Lower lobe of right lung (tissue), 2 donors: ENCODE measurements around the gene WDR93. TPM values are rescaled to one million over a fixed set of nuclear protein-coding genes. Genes with fewer than 3 reads are reported as not detected.

Experiments
- ATAC-seq, 2 donors: fragments of 200-7000 bp; cut with Tn5 transposase; one replicate each; pipeline ENCODE4 v1.9.1; 2020 to 2022; ENCODE audit warnings: mild to moderate bottlenecking in 2 of 2, moderate library complexity in 2 of 2
- DNase-seq: peaks from one replicate; pipeline ENCODE4 v3.0.0-alpha.2; 2020
- H3K27ac ChIP-seq: fragments of 200-600 bp; one replicate; pipeline ENCODE4 v1.8.0; 2022
- H3K27me3 ChIP-seq: fragments of 200-600 bp; one replicate; pipeline ENCODE4 v1.8.0; 2022; ENCODE audit warnings: low read depth
- H3K36me3 ChIP-seq: fragments of 200-600 bp; one replicate; pipeline ENCODE4 v1.8.0; 2022; ENCODE audit warnings: mild to moderate bottlenecking
- H3K4me1 ChIP-seq: fragments of 200-600 bp; one replicate; pipeline ENCODE4 v1.8.0; 2022
- H3K4me3 ChIP-seq: fragments of 200-600 bp; one replicate; pipeline ENCODE4 v1.8.0; 2022; ENCODE audit warnings: mild to moderate bottlenecking
- H3K9me3 ChIP-seq: fragments of 200-600 bp; one replicate; pipeline ENCODE4 v1.8.0; 2022
- CTCF ChIP-seq: fragments of 200-600 bp; IDR thresholded peaks from one replicate; pipeline ENCODE4 v1.8.0; 2022; ENCODE audit warnings: antibody characterized with exemption, mild to moderate bottlenecking
- intact Hi-C: fragments of 100-400 bp; cut with DNase I; formaldehyde crosslinking; loops from one replicate; pipeline ENCODE4 v1.11.0; 2022
- total RNA-seq: library from RNA; stranded (reverse); fragmentation: NEBNext Ultra II Directional; extraction: Animal tissue kit (Norgen Biotek cat#: 25700); gene quantifications from one replicate; pipeline ENCODE4 v1.2.1, GENCODE V29; 2021
- donor health status: DM: no; HTN: yes; CAD: no; lungs with severe emphysema.

Gene WDR93
- total RNA-seq, 1 donor from 2014 or later, result 1.2 TPM

DNA sequence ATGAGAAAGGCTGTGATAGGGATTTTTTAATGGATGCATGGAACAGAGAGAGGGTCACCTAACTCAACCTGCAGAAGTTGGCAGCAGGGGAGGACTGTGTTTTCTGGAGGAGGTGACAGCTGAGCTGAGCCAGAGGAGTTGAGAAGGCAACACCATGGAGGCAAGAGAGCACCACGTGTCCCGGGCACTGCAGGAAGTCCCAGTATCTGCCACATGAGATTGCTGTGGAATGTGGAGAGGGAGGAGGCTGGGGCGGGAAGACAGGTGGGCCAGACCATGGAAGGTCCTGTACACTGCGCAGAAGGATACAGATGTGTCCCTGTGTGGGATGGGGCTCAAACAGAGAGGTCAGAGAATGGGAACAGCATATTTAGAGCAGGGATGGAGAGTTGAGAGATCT lies 45.2 kb downstream of the WDR93 start:
- no peak for TF ChIP-seq CTCF
- DNase-seq (no peak), ATAC-seq (no peak)
- H3K9me3 ChIP-seq, result no peaks in the 10 kb centered on the region
- H3K36me3 ChIP-seq, result no peaks in the 10 kb centered on the region
- no peaks in the 10 kb centered on the region for H3K27me3 ChIP-seq
- H3K4me1 ChIP-seq, result no peaks in the 10 kb centered on the region
- no peak overlapping the region for H3K27ac ChIP-seq
- H3K4me3 ChIP-seq, result no peak overlapping the region
- intact Hi-C loops, result no loop called here

DNA sequence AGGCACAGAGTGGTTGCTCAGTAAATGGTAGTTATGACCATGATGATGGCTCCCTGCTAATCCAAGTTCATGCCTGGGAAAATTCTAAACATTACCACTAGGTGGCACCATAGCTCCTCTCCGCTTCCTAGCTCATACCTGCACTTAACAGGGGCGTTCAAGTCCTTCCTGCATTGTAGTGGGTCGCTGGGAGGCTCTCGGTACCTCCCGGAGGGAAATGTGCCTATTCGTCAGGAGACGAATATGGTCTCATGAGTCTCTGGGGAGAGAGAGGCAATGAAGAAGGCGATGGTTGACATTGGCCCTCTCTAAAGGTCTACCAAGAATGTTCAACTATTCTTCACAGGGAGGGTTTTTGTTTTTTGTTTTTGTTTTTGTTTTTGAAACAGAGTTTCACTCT lies 49.5 kb downstream of the WDR93 start:
- no peaks in the 10 kb centered on the region for H3K4me1 ChIP-seq
- ATAC-seq (peak; percentile 84 to 92), DNase-seq (no peak)
- no peak overlapping the region for H3K4me3 ChIP-seq
- intact Hi-C loops, result no loop called here
- no peaks in the 10 kb centered on the region for H3K9me3 ChIP-seq
- peak; percentile 91 for TF ChIP-seq CTCF
- H3K36me3 ChIP-seq, result no peaks in the 10 kb centered on the region
- H3K27ac ChIP-seq, result no peak overlapping the region
- H3K27me3 ChIP-seq, result peaks cover 2% of the 10 kb centered on the region

GRCh38 chr15:89743011-89743410 lies 52.4 kb downstream of the WDR93 start:
- no peak for TF ChIP-seq CTCF

GRCh38 chr15:89743594-89743993 lies 53.0 kb downstream of the WDR93 start:
- no peak for ATAC-seq
- Histone ChIP-seq H3K27me3 (peaks cover 7% of the 10 kb centered on the region), H3K36me3 (no peaks in the 10 kb centered on the region), H3K27ac (no peak overlapping the region), H3K4me1 (no peaks in the 10 kb centered on the region), H3K4me3 (no peak overlapping the region), H3K9me3 (no peaks in the 10 kb centered on the region)
- intact Hi-C loops, result no loop called here
- DNase-seq, result no peak
- no peak for TF ChIP-seq CTCF

More at GRCh38 chr15:89743011-89743410, 52.4 kb downstream of the WDR93 start:
- H3K9me3 ChIP-seq, result no peaks in the 10 kb centered on the region
- DNase-seq, result no peak
- intact Hi-C loops, result no loop called here
- H3K4me1 ChIP-seq, result no peaks in the 10 kb centered on the region
- no peak for ATAC-seq
- H3K27ac ChIP-seq, result no peak overlapping the region
- H3K4me3 ChIP-seq, result no peak overlapping the region
- H3K36me3 ChIP-seq, result no peaks in the 10 kb centered on the region
- peaks cover 7% of the 10 kb centered on the region for H3K27me3 ChIP-seq

GRCh38 chr15:89745131-89745530 lies 54.5 kb downstream of the WDR93 start:
- Histone ChIP-seq H3K27me3 (peaks cover 22% of the 10 kb centered on the region), H3K4me3 (no peak overlapping the region), H3K9me3 (no peaks in the 10 kb centered on the region), H3K27ac (no peak overlapping the region), H3K4me1 (peaks cover 4% of the 10 kb centered on the region), H3K36me3 (no peaks in the 10 kb centered on the region)
- no peak for TF ChIP-seq CTCF
- intact Hi-C loops, result no loop called here
- ATAC-seq (no peak), DNase-seq (no peak)

DNA sequence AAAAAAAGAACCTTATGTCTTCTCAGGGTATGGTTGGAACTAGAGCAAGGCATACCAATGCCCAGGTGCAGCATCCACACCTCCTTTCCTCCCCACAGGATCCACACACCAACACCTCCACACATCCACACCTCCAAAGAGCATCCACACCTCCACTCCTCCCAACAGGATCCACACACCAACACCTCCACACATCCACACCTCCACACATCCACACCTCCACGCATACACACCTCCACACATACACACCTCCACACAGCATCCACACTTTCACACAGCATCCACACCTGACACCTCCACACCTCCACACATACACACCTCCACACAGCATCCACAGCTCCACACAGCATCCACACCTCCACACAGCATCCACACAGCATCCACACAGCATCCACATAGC lies 55.2 kb downstream of the WDR93 start:
- Histone ChIP-seq H3K4me1 (peaks cover 8% of the 10 kb centered on the region), H3K9me3 (no peaks in the 10 kb centered on the region), H3K36me3 (no peaks in the 10 kb centered on the region), H3K27me3 (peaks cover 24% of the 10 kb centered on the region), H3K27ac (no peak overlapping the region), H3K4me3 (no peak overlapping the region)
- no peak for TF ChIP-seq CTCF
- intact Hi-C loops, result no loop called here
- no peak for DNase-seq
- no peak for ATAC-seq
